DND-41 (cell line): ENCODE data around the gene FASN.

ENCODE experiments used
- EZH2 ChIP-seq: IDR thresholded peaks from 3 replicates; pipeline ENCODE4 v1.6.1; 2012; ENCODE audit warnings: borderline replicate concordance, low read depth, mild to moderate bottlenecking, moderate library complexity, low read length, inconsistent platforms; ENCODE audit not compliant: severe bottlenecking
- TF ChIP-seq, protein P1 (sequence below): IDR thresholded peaks from 2 replicates; pipeline ENCODE4 v1.5.1; 2012; ENCODE audit warnings: borderline replicate concordance, low read length, moderate library complexity, mild to moderate bottlenecking; ENCODE audit not compliant: poor library complexity, severe bottlenecking; ENCODE audit errors: extremely low read depth

DNA sequence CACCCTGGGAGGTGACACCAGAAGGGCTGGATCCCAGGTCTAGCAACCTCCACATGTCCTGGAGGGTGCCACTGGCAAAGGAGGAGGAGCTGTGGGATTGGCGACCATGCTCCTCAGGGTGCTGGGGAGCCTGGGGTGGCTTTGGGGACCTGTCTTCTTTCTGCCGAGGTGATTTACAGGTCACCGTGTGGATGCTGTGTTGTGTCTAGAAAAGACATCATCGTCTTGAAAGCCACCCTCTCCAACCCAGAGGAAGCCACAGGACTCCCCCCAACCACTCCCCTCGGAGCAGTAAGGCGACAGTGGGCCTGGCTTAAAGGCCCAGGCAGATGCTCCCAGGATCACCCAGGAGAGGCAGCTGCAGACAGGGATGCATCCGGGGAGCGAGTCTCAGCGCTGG is 29.7 kb upstream of the FASN start:
- TF ChIP-seq, protein P1, sequence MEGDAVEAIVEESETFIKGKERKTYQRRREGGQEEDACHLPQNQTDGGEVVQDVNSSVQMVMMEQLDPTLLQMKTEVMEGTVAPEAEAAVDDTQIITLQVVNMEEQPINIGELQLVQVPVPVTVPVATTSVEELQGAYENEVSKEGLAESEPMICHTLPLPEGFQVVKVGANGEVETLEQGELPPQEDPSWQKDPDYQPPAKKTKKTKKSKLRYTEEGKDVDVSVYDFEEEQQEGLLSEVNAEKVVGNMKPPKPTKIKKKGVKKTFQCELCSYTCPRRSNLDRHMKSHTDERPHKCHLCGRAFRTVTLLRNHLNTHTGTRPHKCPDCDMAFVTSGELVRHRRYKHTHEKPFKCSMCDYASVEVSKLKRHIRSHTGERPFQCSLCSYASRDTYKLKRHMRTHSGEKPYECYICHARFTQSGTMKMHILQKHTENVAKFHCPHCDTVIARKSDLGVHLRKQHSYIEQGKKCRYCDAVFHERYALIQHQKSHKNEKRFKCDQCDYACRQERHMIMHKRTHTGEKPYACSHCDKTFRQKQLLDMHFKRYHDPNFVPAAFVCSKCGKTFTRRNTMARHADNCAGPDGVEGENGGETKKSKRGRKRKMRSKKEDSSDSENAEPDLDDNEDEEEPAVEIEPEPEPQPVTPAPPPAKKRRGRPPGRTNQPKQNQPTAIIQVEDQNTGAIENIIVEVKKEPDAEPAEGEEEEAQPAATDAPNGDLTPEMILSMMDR: no peak
- TF ChIP-seq EZH2: no peak
